Immature natural killer cell (primary cell): ENCODE measurements around the gene VDAC2. TPM values are rescaled to one million over a fixed set of nuclear protein-coding genes. Genes with fewer than 3 reads are reported as not detected.
A peak's percentile ranks its signal among the peaks of the same experiment; 100 is the strongest.
"Not testable (repeated sequence)": the region's sequence is repeated elsewhere in the genome, so short reads cannot be mapped to it uniquely, and the experiment has no call there.

Experiments
- DNase-seq, 3 donors: peaks; one replicate each; pipeline ENCODE4 v3.0.0; 2022; ENCODE audit warnings: mixed read lengths in 1 of 3
- H3K27ac Mint-ChIP-seq, 6 donors: one replicate each; pipeline ENCODE4 v1.8.0; 2020; ENCODE audit warnings: mixed read lengths in 6 of 6, mild to moderate bottlenecking in 5 of 6, inconsistent platforms in 4 of 6, moderate library complexity in 3 of 6
- H3K27me3 Mint-ChIP-seq, 3 donors: one replicate each; pipeline ENCODE4 v1.8.0; 2020 to 2021; ENCODE audit warnings: low read depth in 3 of 3, mild to moderate bottlenecking in 3 of 3, mixed read lengths in 3 of 3, moderate library complexity in 3 of 3, inconsistent platforms in 1 of 3
- H3K36me3 Mint-ChIP-seq, 3 donors: one replicate each; pipeline ENCODE4 v1.8.0; 2020; ENCODE audit warnings: mixed read lengths in 3 of 3, inconsistent platforms in 2 of 3, mild to moderate bottlenecking in 2 of 3
- H3K4me1 Mint-ChIP-seq, 2 donors: one replicate each; pipeline ENCODE4 v1.8.0; 2020; ENCODE audit warnings: inconsistent platforms in 2 of 2, mild to moderate bottlenecking in 2 of 2, mixed read lengths in 2 of 2, moderate library complexity in 1 of 2
- H3K4me3 Mint-ChIP-seq, 5 donors: one replicate each; pipeline ENCODE4 v1.8.0; 2020; ENCODE audit warnings: mild to moderate bottlenecking in 5 of 5, mixed read lengths in 5 of 5, inconsistent platforms in 3 of 5, moderate library complexity in 3 of 5
- H3K9me3 Mint-ChIP-seq, 6 donors: one replicate each; pipeline ENCODE4 v1.8.0; 2020; ENCODE audit warnings: mild to moderate bottlenecking in 6 of 6, mixed read lengths in 6 of 6, inconsistent platforms in 4 of 6, moderate library complexity in 3 of 6
- polyA plus RNA-seq, 3 donors: library from polyadenylated mRNA; unstranded; fragments of 300-500 nt; fragmentation: Illumina TruSeq; gene quantifications; one replicate each; pipeline ENCODE4 v1.2.3, GENCODE V29; 2021

The VDAC2 gene
- polyA plus RNA-seq, 3 donors from 2014 or later, result 126 to 191 (median 148) TPM

DNA sequence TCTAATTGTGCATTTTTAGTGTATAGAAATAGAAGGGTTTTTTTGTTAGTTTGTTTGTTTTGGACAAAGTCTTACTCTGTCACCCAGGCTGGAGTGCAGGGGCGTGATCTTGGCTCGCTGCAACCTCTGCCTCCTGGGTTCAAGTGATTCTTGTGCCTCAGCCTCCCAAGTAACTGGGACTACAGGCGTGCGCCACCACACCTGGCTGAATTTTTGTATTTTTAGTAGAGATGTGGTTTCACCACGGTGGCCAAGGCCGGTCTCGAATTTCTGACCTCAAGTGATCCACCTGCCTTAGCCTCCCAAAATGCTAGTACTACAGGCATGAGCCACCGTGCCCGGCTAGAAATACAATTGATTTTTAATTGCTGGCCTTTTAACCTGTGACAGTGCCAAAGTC lies 22.1 kb upstream of the VDAC2 start:
- not testable (repeated sequence) for H3K36me3 Mint-ChIP-seq, H3K9me3 Mint-ChIP-seq, H3K27me3 Mint-ChIP-seq, DNase-seq
- Mint-ChIP-seq H3K4me1 (peaks cover 16 to 18% of the 10 kb centered on the region in 2 donors), H3K27ac (peak overlapping the region; percentile 76 to 89 (median 84)), H3K4me3 (peak overlapping the region in 1 of 5 donors; percentile 13)

- no peaks in the 10 kb centered on the region for H3K9me3 Mint-ChIP-seq
- no peak for DNase-seq
- H3K4me1 Mint-ChIP-seq, result peaks cover 16 to 18% of the 10 kb centered on the region in 2 donors
- peak overlapping the region in 2 of 6 donors; percentile 66 to 69 for H3K27ac Mint-ChIP-seq
- peaks cover 0 to 3% (median 3%) of the 10 kb centered on the region in 3 donors for H3K36me3 Mint-ChIP-seq
- peaks cover 0 to 4% (median 0%) of the 10 kb centered on the region in 3 donors for H3K27me3 Mint-ChIP-seq
- H3K4me3 Mint-ChIP-seq, result no peak overlapping the region
Measured at GRCh38 chr10:75189266-75190096, 21.1 kb upstream of the VDAC2 start.

- Mint-ChIP-seq H3K27me3 (peaks cover 0 to 4% (median 0%) of the 10 kb centered on the region in 3 donors), H3K9me3 (no peaks in the 10 kb centered on the region), H3K36me3 (peaks cover 0 to 4% (median 3%) of the 10 kb centered on the region in 3 donors), H3K27ac (no peak overlapping the region), H3K4me3 (no peak overlapping the region), H3K4me1 (peaks cover 15 to 16% of the 10 kb centered on the region in 2 donors)
- DNase-seq, result no peak
Measured at GRCh38 chr10:75191821-75192568, 18.6 kb upstream of the VDAC2 start.

GRCh38 chr10:75194625-75195024 lies 16.0 kb upstream of the VDAC2 start:
- DNase-seq, H3K27me3 Mint-ChIP-seq, H3K9me3 Mint-ChIP-seq, H3K36me3 Mint-ChIP-seq, H3K27ac Mint-ChIP-seq, H3K4me3 Mint-ChIP-seq, H3K4me1 Mint-ChIP-seq: not testable (repeated sequence)

GRCh38 chr10:75195035-75195763 lies 15.4 kb upstream of the VDAC2 start:
- no peaks in the 10 kb centered on the region for H3K9me3 Mint-ChIP-seq
- H3K4me3 Mint-ChIP-seq, result no peak overlapping the region
- H3K36me3 Mint-ChIP-seq, result peaks cover 0 to 4% (median 3%) of the 10 kb centered on the region in 3 donors
- peaks cover 0 to 3% (median 0%) of the 10 kb centered on the region in 3 donors for H3K27me3 Mint-ChIP-seq
- DNase-seq, result no peak
- no peaks in the 10 kb centered on the region for H3K4me1 Mint-ChIP-seq
- H3K27ac Mint-ChIP-seq, result no peak overlapping the region

- DNase-seq, result no peak
- H3K9me3 Mint-ChIP-seq, result no peaks in the 10 kb centered on the region
- no peak overlapping the region for H3K27ac Mint-ChIP-seq
- H3K4me1 Mint-ChIP-seq, result no peaks in the 10 kb centered on the region
- H3K4me3 Mint-ChIP-seq, result no peak overlapping the region
- H3K27me3 Mint-ChIP-seq, result peaks cover 0 to 3% (median 0%) of the 10 kb centered on the region in 3 donors
- peaks cover 0 to 4% (median 3%) of the 10 kb centered on the region in 3 donors for H3K36me3 Mint-ChIP-seq
Measured at GRCh38 chr10:75197066-75197465, 13.5 kb upstream of the VDAC2 start.

GRCh38 chr10:75197906-75198305 lies 12.7 kb upstream of the VDAC2 start:
- H3K36me3 Mint-ChIP-seq, result peaks cover 0 to 4% (median 3%) of the 10 kb centered on the region in 3 donors
- peaks cover 0 to 3% (median under 1%) of the 10 kb centered on the region in 3 donors for H3K27me3 Mint-ChIP-seq
- no peak for DNase-seq
- H3K9me3 Mint-ChIP-seq, result no peaks in the 10 kb centered on the region
- H3K4me1 Mint-ChIP-seq, result no peaks in the 10 kb centered on the region
- no peak overlapping the region for H3K4me3 Mint-ChIP-seq
- H3K27ac Mint-ChIP-seq, result peak overlapping the region in 2 of 6 donors; percentile 12 to 30

GRCh38 chr10:75199949-75200348 lies 10.6 kb upstream of the VDAC2 start:
- not testable (repeated sequence) for H3K27me3 Mint-ChIP-seq, DNase-seq, H3K4me3 Mint-ChIP-seq, H3K27ac Mint-ChIP-seq, H3K9me3 Mint-ChIP-seq, H3K4me1 Mint-ChIP-seq, H3K36me3 Mint-ChIP-seq

- Mint-ChIP-seq H3K9me3 (no peaks in the 10 kb centered on the region), H3K4me1 (no peaks in the 10 kb centered on the region), H3K36me3 (no peaks in the 10 kb centered on the region), H3K27me3 (peaks cover 0 to 7% (median 2%) of the 10 kb centered on the region in 3 donors), H3K4me3 (no peak overlapping the region), H3K27ac (no peak overlapping the region)
- no peak for DNase-seq
Measured at GRCh38 chr10:75201793-75202307, 8.7 kb upstream of the VDAC2 start.

GRCh38 chr10:75202321-75203045 lies 8.1 kb upstream of the VDAC2 start:
- no peak for DNase-seq
- Mint-ChIP-seq H3K36me3 (no peaks in the 10 kb centered on the region), H3K9me3 (no peaks in the 10 kb centered on the region), H3K4me3 (no peak overlapping the region), H3K27me3 (peaks cover 0 to 7% (median 2%) of the 10 kb centered on the region in 3 donors), H3K27ac (no peak overlapping the region), H3K4me1 (no peaks in the 10 kb centered on the region)

DNA sequence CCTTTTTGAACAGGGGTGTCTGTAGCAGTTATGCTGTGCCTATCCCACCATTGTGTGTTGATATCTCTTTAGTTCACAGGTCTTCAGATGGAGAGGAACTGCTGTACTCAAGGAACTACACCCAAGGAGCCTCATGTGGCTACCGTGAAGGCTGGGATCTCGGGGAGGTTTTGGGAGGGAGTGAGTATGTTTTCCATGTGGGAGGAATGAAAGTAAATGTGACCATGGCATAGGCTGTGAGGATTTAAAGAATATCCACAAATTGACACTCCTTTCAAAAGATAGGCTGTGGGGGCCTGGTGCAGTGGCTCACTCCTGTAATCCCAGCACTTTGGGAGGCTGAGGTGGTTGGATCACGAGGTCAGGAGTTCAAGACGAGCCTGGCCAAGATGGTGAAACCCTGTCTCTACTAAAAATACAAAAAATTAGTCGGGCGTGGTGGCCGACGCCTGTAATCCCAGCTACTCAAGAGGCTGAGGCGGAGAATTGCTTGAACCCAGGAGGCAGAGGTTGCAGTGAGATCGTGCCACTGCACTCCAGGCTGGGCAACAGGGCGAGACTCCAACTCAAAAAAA lies 7.5 kb upstream of the VDAC2 start:
- H3K36me3 Mint-ChIP-seq, H3K4me3 Mint-ChIP-seq, H3K9me3 Mint-ChIP-seq, H3K4me1 Mint-ChIP-seq, H3K27ac Mint-ChIP-seq, H3K27me3 Mint-ChIP-seq, DNase-seq: not testable (repeated sequence)

DNA sequence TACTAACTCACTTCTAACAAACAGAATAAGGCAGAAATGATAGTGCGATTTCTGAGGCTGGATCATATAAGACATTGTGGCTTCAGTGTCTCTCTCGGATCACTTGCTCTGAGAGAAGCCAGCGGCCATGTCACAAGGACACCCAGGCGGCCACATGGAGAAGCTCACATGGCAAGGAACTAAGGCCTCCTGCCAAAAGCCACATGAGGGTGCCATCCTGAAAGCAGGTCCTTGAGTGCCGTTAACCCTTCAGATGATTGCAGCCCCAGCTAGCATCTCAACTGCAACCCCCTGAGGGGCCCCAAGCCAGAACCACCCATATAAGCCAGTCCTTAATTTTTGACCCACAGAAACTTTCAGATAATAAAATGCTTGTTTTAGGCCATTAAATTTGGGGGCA lies 6.9 kb upstream of the VDAC2 start:
- no peak overlapping the region for H3K4me3 Mint-ChIP-seq
- no peak for DNase-seq
- H3K27me3 Mint-ChIP-seq, result peaks cover 0 to 7% (median 2%) of the 10 kb centered on the region in 3 donors
- no peaks in the 10 kb centered on the region for H3K4me1 Mint-ChIP-seq
- H3K27ac Mint-ChIP-seq, result no peak overlapping the region
- H3K36me3 Mint-ChIP-seq, result no peaks in the 10 kb centered on the region
- no peaks in the 10 kb centered on the region for H3K9me3 Mint-ChIP-seq

DNA sequence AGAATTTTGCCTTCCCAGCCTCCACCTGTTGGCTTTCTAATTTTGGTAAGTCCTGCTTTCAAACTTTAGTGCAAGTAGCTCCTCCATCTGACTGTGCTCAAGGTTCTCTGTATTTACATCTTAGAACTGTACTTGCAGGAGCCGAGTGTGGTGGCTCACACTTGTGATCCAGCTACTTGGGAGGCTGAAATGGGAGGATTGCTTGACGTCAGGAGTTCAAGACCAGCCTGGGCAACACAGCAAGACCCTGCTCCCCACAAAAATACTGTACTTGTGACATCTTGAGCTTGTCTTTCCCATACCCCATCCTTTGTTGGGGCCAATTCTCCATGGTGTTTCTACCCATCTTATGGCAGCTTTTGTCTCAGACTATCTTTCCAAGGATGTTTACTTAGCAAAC lies 4.7 kb upstream of the VDAC2 start:
- Mint-ChIP-seq H3K36me3 (no peaks in the 10 kb centered on the region), H3K4me3 (no peak overlapping the region), H3K9me3 (no peaks in the 10 kb centered on the region), H3K27ac (no peak overlapping the region), H3K4me1 (peaks cover 5% of the 10 kb centered on the region in 2 donors), H3K27me3 (peaks cover 3 to 12% (median 11%) of the 10 kb centered on the region in 3 donors)
- DNase-seq, result no peak
